Epithelial cell of proximal tubule (primary cell): ENCODE results near the gene MPIG6B. TPM values are rescaled to one million over a fixed set of nuclear protein-coding genes. Genes with fewer than 3 reads are reported as not detected.

Experiments
- DNase-seq: peaks from one replicate; pipeline ENCODE4 v3.0.0-alpha.2; 2011; ENCODE audit warnings: low read depth
- H3K4me3 ChIP-seq: 2 replicates; pipeline ENCODE4 v1.5.1; 2011; ENCODE audit warnings: low read depth, mild to moderate bottlenecking, low read length
- CTCF ChIP-seq: conservative IDR thresholded peaks from 2 replicates; pipeline ENCODE4 v1.5.1; 2012; ENCODE audit warnings: low read depth, mild to moderate bottlenecking, low read length
- total RNA-seq: library from RNA; depleted of rRNA; stranded (reverse); fragments of >200 nt; gene quantifications from 2 replicates; pipeline ENCODE4 v1.2.3, GENCODE V29; 2015

The MPIG6B gene
- total RNA-seq, 1 donor from 2014 or later: not detected

- peak; percentile 91 for DNase-seq
- peak within 1 kb of the TSS; percentile 71 for H3K4me3 ChIP-seq
- TF ChIP-seq CTCF: no peak
Observed at GRCh38 chr6:31739639-31740396, 16.6 kb downstream of the MPIG6B start, which contains the start of gene MSH5. MSH5 (plus strand) TSS chr6:31740005; CDS start chr6:31740467, 462 bp downstream.

- TF ChIP-seq CTCF: no peak
- peak overlapping the region; percentile 71 for H3K4me3 ChIP-seq
- no peak for DNase-seq
Observed at GRCh38 chr6:31740397-31741223, 17.4 kb downstream of the MPIG6B start.

- no peak overlapping the region for H3K4me3 ChIP-seq
- DNase-seq: no peak
- TF ChIP-seq CTCF: no peak
Observed at GRCh38 chr6:31741815-31742214, 18.6 kb downstream of the MPIG6B start.

GRCh38 chr6:31742894-31743293 lies 19.7 kb downstream of the MPIG6B start:
- H3K4me3 ChIP-seq: no peak overlapping the region
- TF ChIP-seq CTCF: no peak

GRCh38 chr6:31744422-31744821 lies 21.2 kb downstream of the MPIG6B start:
- H3K4me3 ChIP-seq: no peak overlapping the region
- no peak for TF ChIP-seq CTCF
- DNase-seq: no peak

More at GRCh38 chr6:31742894-31743293, 19.7 kb downstream of the MPIG6B start:
- no peak for DNase-seq

- H3K4me3 ChIP-seq: no peak overlapping the region
- no peak for DNase-seq
- no peak for TF ChIP-seq CTCF
Observed at GRCh38 chr6:31749301-31750036, 26.3 kb downstream of the MPIG6B start.
